Heart left ventricle (tissue), 13 donors: Measurements from ENCODE around the gene CPNE8.

Source experiments
- CTCF ChIP-seq, 12 donors: fragments of 200-600 bp; sonication (generic) in 4 of 12; IDR thresholded peaks; one replicate each; pipeline versions ENCODE4 v1.5.0 to v1.8.0; 2018 to 2022; ENCODE audit warnings: antibody characterized with exemption in 12 of 12, mild to moderate bottlenecking in 5 of 12
- POLR2A ChIP-seq, 2 donors: fragments of 450-650 bp; IDR thresholded peaks; one replicate each; pipeline ENCODE4 v1.6.1; 2017; ENCODE audit warnings: antibody characterized with exemption in 2 of 2, mild to moderate bottlenecking in 2 of 2, moderate library complexity in 2 of 2
- donor health status: ischemic (EF 13 %, LVEDD 7.1; RV severe dilation, severe dysfunction).
- donor health status: DM: no; HTN: yes; CAD: no.
- donor health status: DM: no; HTN: no; CAD: no.
- donor health status: ischemic (EF 25% LVEDD 6.9; RV normal size, moderate dysfunction).
- donor health status: ischemic (EF 25% LVEDD 5.7; RV mildly dilated, moderate dysfunction).
- donor health status: ischemic (EF 35%, LVEDD 5.7; RV mildly dilated, moderate dysfunction).
- donor health status: nonischemic (EF 11% LVEDD 7.7; RV severe dilation, severe dysfunction).
- donor health status: DM: yes; HTN: yes; CAD: no.
- donor health status: PGD.
- donor health status: ischemic (EF 29% LVEDD 5.4; RV normal size, mild dysfunction).
- donor health status: nonischemic (EF 23%, LVEDD 6.1; RV moderate dilation, normal function).

DNA sequence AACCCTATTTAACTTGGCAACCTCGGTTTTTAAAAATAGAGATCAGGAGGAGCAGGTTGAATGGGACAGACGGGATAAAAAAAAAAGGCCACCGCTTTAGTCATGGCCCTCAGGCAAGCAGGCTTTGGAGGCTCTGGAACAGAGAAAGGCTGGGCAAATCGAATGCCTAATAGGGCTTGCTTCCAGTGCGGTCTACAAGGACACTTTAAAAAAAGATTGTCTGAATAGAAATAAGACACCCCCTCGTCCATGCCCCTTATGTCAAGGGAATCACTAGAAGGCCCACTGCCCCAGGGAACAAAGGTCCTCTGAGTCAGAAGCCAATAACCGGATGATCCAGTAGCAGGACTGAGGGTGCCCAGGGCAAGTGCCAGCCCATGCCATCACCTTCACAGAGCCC is 265.8 kb downstream of the CPNE8 start:
- TF ChIP-seq CTCF (IDR thresholded peaks at IDR 0.05) (no peak), POLR2A (IDR thresholded peaks at IDR 0.05) (no peak)
